GM12873 (cell line): ENCODE data around the gene NOSIP.

ENCODE experiments used
- TF ChIP-seq, protein P1 (sequence below): IDR thresholded peaks from 2 replicates; pipeline ENCODE4 v1.5.1; 2012; ENCODE audit warnings: low read depth, mild to moderate bottlenecking, moderate library complexity, low read length, control low read depth; ENCODE audit not compliant: insufficient read depth; ENCODE audit errors: missing control alignments

Gene NOSIP

DNA sequence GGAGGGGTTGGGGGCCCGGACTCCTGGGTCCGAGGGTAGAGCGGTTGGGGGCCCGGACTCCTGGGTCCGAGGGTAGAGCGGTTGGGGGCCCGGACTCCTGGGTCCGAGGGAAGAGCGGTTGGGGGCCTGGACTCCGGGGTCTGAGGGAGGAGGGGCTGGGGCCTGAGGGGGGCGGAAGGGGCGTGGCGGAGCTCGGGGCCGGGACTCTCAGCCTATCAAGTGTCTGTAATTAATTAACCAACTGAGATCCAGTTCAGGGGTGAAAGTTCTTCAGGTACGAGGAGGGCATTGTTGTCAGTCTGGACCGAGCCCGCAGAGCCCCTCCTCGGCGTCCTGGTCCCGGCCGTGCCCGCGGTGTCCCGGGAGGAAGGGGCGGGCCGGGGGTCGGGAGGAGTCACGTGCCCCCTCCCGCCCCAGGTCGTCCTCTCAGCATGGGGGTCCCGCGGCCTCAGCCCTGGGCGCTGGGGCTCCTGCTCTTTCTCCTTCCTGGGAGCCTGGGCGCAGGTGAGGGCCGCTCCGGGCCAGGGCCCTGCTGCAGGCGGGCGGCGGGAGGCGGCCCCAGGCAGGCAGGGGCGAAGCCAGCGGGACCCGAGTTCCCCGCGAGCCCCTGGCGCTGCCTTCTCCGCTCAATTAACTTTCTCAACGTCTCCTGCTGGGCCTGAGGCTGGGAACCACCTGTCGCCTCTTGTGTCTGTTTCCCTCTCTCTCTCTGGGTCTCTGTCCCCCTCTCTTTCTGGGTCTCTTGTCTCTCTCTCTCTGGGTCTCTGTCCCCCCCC is 67.2 kb downstream of the NOSIP start:
- TF ChIP-seq, protein P1, sequence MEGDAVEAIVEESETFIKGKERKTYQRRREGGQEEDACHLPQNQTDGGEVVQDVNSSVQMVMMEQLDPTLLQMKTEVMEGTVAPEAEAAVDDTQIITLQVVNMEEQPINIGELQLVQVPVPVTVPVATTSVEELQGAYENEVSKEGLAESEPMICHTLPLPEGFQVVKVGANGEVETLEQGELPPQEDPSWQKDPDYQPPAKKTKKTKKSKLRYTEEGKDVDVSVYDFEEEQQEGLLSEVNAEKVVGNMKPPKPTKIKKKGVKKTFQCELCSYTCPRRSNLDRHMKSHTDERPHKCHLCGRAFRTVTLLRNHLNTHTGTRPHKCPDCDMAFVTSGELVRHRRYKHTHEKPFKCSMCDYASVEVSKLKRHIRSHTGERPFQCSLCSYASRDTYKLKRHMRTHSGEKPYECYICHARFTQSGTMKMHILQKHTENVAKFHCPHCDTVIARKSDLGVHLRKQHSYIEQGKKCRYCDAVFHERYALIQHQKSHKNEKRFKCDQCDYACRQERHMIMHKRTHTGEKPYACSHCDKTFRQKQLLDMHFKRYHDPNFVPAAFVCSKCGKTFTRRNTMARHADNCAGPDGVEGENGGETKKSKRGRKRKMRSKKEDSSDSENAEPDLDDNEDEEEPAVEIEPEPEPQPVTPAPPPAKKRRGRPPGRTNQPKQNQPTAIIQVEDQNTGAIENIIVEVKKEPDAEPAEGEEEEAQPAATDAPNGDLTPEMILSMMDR: no peak

DNA sequence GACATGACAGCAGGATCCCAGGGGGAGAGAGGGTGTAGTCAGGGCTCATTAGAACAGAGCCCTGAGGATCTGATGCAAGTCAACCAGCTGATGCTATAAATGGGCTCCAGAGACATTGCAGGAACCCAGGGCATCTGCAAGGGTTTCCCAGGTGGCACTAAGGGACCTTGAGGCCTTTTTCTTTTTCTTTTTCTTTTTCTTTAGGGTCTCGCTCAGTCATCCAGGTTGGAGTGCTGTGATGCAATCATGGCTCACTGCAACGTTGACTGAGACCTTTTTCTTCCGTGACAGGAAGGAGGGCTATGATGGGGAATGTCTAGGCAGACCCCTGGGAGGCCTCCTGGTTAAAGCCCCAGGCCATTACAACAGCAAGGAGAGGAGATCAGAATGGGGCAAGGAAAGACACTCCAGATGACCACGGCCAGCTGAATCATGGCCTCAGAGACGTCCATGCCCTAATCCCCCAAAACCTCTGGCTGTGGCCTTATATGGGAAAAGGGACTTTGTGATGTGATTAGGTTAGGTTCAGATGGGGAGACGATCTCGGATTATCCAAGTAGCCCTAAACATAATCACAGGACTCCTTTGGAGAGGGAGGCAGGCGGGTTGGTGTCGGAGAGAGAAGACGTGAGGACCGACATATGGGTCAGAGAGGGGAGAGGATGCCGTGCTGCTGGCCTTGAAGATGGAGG is 72.4 kb downstream of the NOSIP start:
- TF ChIP-seq, protein P1: no peak

DNA sequence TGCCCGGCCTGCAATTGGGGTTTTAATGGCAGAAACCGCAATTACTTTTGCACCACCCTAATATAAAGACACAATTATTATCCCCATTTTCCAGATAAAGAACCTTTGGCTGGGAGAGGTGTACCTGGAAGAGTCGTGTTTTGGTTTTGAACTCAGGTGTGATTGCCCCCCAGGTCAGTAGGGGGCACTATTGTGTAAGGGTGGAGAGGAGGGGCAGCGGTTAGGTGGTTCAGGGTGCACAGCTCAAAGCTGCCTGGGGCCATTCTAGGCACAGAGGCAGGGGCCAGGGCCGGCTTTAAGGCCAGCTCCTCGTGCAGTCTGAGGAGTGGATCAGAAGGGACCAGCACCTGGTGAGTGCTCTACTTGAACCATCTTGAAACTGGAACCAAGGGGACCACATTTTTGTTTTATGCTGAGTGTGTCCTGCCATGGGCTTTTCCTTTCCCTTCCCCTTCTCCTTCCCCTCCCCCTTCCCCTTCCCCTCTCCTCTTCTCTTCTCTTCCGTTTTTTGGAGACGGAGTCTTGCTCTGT is 73.7 kb downstream of the NOSIP start:
- TF ChIP-seq, protein P1: peak; percentile 92
